Upper lobe of right lung (tissue), 1 donor: ENCODE measurements around the gene LSM12. TPM values are rescaled to one million over a fixed set of nuclear protein-coding genes. Genes with fewer than 3 reads are reported as not detected.

Source experiments
- ATAC-seq: fragments of 200-7000 bp; cut with Tn5 transposase; one replicate; pipeline ENCODE4 v1.9.1; 2020; ENCODE audit warnings: mild to moderate bottlenecking, moderate library complexity
- DNase-seq: peaks from one replicate; pipeline ENCODE4 v3.0.0-alpha.2; 2020
- H3K27ac ChIP-seq: fragments of 200-600 bp; one replicate; pipeline ENCODE4 v1.8.0; 2022
- H3K27me3 ChIP-seq: fragments of 200-600 bp; one replicate; pipeline ENCODE4 v1.8.0; 2022; ENCODE audit warnings: mild to moderate bottlenecking
- H3K36me3 ChIP-seq: fragments of 200-600 bp; one replicate; pipeline ENCODE4 v1.8.0; 2022
- H3K4me1 ChIP-seq: fragments of 200-600 bp; one replicate; pipeline ENCODE4 v1.8.0; 2022
- H3K4me3 ChIP-seq: fragments of 200-600 bp; one replicate; pipeline ENCODE4 v1.8.0; 2022; ENCODE audit warnings: mild to moderate bottlenecking
- H3K9me3 ChIP-seq: fragments of 200-600 bp; one replicate; pipeline ENCODE4 v1.8.0; 2022
- CTCF ChIP-seq: fragments of 200-600 bp; IDR thresholded peaks from one replicate; pipeline ENCODE4 v1.8.0; 2022; ENCODE audit warnings: antibody characterized with exemption
- intact Hi-C: fragments of 100-400 bp; cut with DNase I; formaldehyde crosslinking; loops from one replicate; pipeline ENCODE4 v1.11.0; 2022
- total RNA-seq: library from RNA; stranded (reverse); fragmentation: NEBNext Ultra II Directional; extraction: Animal tissue kit (Norgen Biotek cat#: 25700); gene quantifications from one replicate; pipeline ENCODE4 v1.2.1, GENCODE V29; 2021
- donor health status: DM: no; HTN: yes; CAD: no; lungs with severe emphysema.

LSM12 gene
- total RNA-seq, 1 donor from 2014 or later, result 39.8 TPM

- peak overlapping the region; percentile 76 for H3K4me3 ChIP-seq
- peak overlapping the region; percentile 85 for H3K27ac ChIP-seq
- peaks cover 29% of the 10 kb centered on the region for H3K4me1 ChIP-seq
- no peak for DNase-seq
- no peak for ATAC-seq
- no peak for TF ChIP-seq CTCF
- H3K36me3 ChIP-seq, result peaks cover 21% of the 10 kb centered on the region
- H3K9me3 ChIP-seq, result no peaks in the 10 kb centered on the region
- no peaks in the 10 kb centered on the region for H3K27me3 ChIP-seq
- intact Hi-C loops, result no loop called here
Measured at GRCh38 chr17:44071198-44071520, 4.7 kb upstream of the LSM12 start.

GRCh38 chr17:44070455-44071197 is 4.2 kb upstream of the LSM12 start, which contains the start of gene G6PC3:
Gene G6PC3, plus strand, starts transcription at chr17:44070735. Its CDS starts 231 bp downstream, at chr17:44070966.
- Histone ChIP-seq H3K4me3 (peak within 1 kb of the TSS; percentile 76), H3K27me3 (no peaks in the 10 kb centered on the region), H3K9me3 (no peaks in the 10 kb centered on the region), H3K27ac (peak within 1 kb of the TSS; percentile 85), H3K4me1 (peaks cover 29% of the 10 kb centered on the region), H3K36me3 (peaks cover 16% of the 10 kb centered on the region)
- intact Hi-C loops, result no loop called here
- TF ChIP-seq CTCF, result peak; percentile 19
- ATAC-seq, result peak; percentile 92
- peak; percentile 96 for DNase-seq

GRCh38 chr17:44069974-44070454 is 3.5 kb upstream of the LSM12 start:
- DNase-seq, result no peak
- H3K4me3 ChIP-seq, result peak overlapping the region; percentile 76
- TF ChIP-seq CTCF, result no peak
- intact Hi-C loops, result no loop called here
- no peak for ATAC-seq
- H3K27ac ChIP-seq, result peak overlapping the region; percentile 85
- peaks cover 10% of the 10 kb centered on the region for H3K36me3 ChIP-seq
- H3K27me3 ChIP-seq, result no peaks in the 10 kb centered on the region
- peaks cover 33% of the 10 kb centered on the region for H3K4me1 ChIP-seq
- no peaks in the 10 kb centered on the region for H3K9me3 ChIP-seq

GRCh38 chr17:44067545-44067940 is 1.1 kb upstream of the LSM12 start:
- Histone ChIP-seq H3K9me3 (no peaks in the 10 kb centered on the region), H3K36me3 (peaks cover 18% of the 10 kb centered on the region), H3K27ac (peak overlapping the region; percentile 89), H3K4me3 (peak overlapping the region; percentile 67), H3K4me1 (peaks cover 37% of the 10 kb centered on the region), H3K27me3 (no peaks in the 10 kb centered on the region)
- DNase-seq (no peak), ATAC-seq (no peak)
- intact Hi-C loops, result no loop called here
- no peak for TF ChIP-seq CTCF

- H3K4me1 ChIP-seq, result peaks cover 23% of the 10 kb centered on the region
- DNase-seq (no peak), ATAC-seq (no peak)
- H3K4me3 ChIP-seq, result peak overlapping the region; percentile 67
- H3K27ac ChIP-seq, result peak overlapping the region; percentile 89
- TF ChIP-seq CTCF, result no peak
- intact Hi-C loops, result no loop called here
- no peaks in the 10 kb centered on the region for H3K27me3 ChIP-seq
- H3K9me3 ChIP-seq, result no peaks in the 10 kb centered on the region
- H3K36me3 ChIP-seq, result peaks cover 35% of the 10 kb centered on the region
Measured at GRCh38 chr17:44065668-44066203, 735 bp downstream of the LSM12 start.
